Measurements from ENCODE around the gene KCP. TPM values are rescaled to one million over a fixed set of nuclear protein-coding genes. Genes with fewer than 3 reads are reported as not detected.

KCP gene
- total RNA-seq, 4 donors from 2014 or later = 0.07 to 0.68 (median 0.21) TPM; not detected in 1

GRCh38 chr7:128912281-128912680 lies 1.8 kb upstream of the KCP start:
- DNase-seq (ENCODE audit: low spot score in 2 of 2) = peak in 1 of 2 donors; percentile 69
- WGBS, 2 donors = 89 to 96% methylated on average over 3 of the region's 3 CpGs

GRCh38 chr7:128911423-128912031 lies 1.0 kb upstream of the KCP start:
- peak in 1 of 2 donors; percentile 85 for DNase-seq (ENCODE audit: low spot score in 2 of 2)
- TF ChIP-seq, protein P1, sequence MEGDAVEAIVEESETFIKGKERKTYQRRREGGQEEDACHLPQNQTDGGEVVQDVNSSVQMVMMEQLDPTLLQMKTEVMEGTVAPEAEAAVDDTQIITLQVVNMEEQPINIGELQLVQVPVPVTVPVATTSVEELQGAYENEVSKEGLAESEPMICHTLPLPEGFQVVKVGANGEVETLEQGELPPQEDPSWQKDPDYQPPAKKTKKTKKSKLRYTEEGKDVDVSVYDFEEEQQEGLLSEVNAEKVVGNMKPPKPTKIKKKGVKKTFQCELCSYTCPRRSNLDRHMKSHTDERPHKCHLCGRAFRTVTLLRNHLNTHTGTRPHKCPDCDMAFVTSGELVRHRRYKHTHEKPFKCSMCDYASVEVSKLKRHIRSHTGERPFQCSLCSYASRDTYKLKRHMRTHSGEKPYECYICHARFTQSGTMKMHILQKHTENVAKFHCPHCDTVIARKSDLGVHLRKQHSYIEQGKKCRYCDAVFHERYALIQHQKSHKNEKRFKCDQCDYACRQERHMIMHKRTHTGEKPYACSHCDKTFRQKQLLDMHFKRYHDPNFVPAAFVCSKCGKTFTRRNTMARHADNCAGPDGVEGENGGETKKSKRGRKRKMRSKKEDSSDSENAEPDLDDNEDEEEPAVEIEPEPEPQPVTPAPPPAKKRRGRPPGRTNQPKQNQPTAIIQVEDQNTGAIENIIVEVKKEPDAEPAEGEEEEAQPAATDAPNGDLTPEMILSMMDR (IDR thresholded peaks at IDR 0.05) = no peak
- no peak for TF ChIP-seq POLR2A (IDR thresholded peaks at IDR 0.05)
- 56 to 61% methylated on average over 8 of the region's 8 CpGs for WGBS, 2 donors
- intact Hi-C loops (cut with DNase I; ENCODE audit: low total_unique reads) = loop anchor here (10.0 kb wide), 1 partner anchor 183 kb away; no protein-coding TSS in a partner anchor
- no peak overlapping the region for H3K4me3 ChIP-seq (ENCODE audit: low read depth, poor library complexity, severe bottlenecking)

More at GRCh38 chr7:128912281-128912680, 1.8 kb upstream of the KCP start:
- H3K4me3 ChIP-seq (ENCODE audit: low read depth, poor library complexity, severe bottlenecking) = no peak overlapping the region
- intact Hi-C loops (cut with DNase I; ENCODE audit: low total_unique reads) = loop anchor here (10.0 kb wide), 1 partner anchor 183 kb away; no protein-coding TSS in a partner anchor
- TF ChIP-seq, protein P1 (IDR thresholded peaks at IDR 0.05) = no peak
- no peak for TF ChIP-seq POLR2A (IDR thresholded peaks at IDR 0.05)

- WGBS, 2 donors = 8 to 15% methylated on average over 25 to 38 of the region's 42 CpGs
- no peak for TF ChIP-seq POLR2A (IDR thresholded peaks at IDR 0.05)
- TF ChIP-seq, protein P1 (IDR thresholded peaks at IDR 0.05) = no peak
- peak in 1 of 2 donors; percentile 86 for DNase-seq (ENCODE audit: low spot score in 2 of 2)
- H3K4me3 ChIP-seq (ENCODE audit: low read depth, poor library complexity, severe bottlenecking) = no peak overlapping the region
- intact Hi-C loops (cut with DNase I; ENCODE audit: low total_unique reads) = loop anchor here (10.0 kb wide), 1 partner anchor 185 kb away; no protein-coding TSS in a partner anchor
These were observed 612 bp downstream of the KCP start for GRCh38 chr7:128909625-128910568.

DNA sequence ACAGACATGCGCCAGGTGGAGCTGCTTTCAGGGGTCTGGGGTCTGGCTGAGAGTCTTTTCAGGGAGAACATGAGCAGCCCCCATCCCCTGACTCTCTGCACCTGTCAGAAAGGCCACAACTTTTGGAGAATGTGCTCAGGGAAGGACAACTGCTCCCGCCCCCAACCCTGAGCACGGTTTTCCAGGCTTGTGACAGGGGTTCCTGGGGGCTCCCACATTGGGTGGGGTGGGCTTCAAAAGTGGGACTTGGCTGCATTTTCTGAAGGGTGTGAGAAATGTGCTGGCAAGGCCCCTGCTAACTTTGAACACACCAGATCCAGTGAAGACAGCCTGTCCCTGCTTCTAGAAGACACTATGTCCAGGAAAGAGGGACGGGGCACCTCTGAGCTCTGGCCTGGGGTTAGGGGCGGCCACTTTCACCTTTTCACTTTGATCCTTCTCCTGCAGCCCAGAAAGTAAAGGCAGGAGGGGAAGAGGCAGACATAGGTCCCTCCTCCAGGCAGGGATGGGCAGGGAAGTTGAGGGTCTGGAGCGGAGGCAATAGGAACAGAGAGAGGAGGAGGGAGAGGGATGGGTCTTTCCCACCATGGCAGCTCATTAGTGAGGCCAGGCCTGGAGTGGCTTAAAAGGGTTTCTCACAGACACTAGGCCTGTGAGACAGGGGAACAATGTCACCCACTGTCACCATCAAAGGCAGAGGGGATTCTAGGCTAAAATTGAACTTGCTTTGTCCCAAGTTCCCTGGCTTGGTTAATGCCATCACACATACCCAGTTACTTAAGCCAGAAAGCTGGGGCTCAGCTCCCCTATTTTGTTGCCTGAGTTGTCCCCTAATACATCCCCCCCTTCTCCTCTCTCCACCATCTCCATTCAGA lies 1.5 kb downstream of the KCP start:
- TF ChIP-seq POLR2A (IDR thresholded peaks at IDR 0.05) = no peak
- TF ChIP-seq, protein P1 (IDR thresholded peaks at IDR 0.05) = no peak
- intact Hi-C loops (cut with DNase I; ENCODE audit: low total_unique reads) = no loop called here
- WGBS, 2 donors = 85 to 90% methylated on average over 5 to 6 of the region's 6 CpGs
- peak in 1 of 2 donors; percentile 52 for DNase-seq (ENCODE audit: low spot score in 2 of 2)
- no peak overlapping the region for H3K4me3 ChIP-seq (ENCODE audit: low read depth, poor library complexity, severe bottlenecking)

Measured in lower leg skin (tissue), 4 donors.